ENCODE measurements around the gene ATXN3L.

Gene ATXN3L

GRCh38 chrX:13277539-13277938 is 42.3 kb downstream of the ATXN3L start:
- Histone ChIP-seq H3K4me3 (ENCODE audit: low read depth, low read length) (no peak overlapping the region), H3K9me3 (ENCODE audit: severe bottlenecking) (no peaks in the 10 kb centered on the region), H3K27ac (no peak overlapping the region), H3K27me3 (ENCODE audit: insufficient read depth, low read depth, severe bottlenecking) (no peaks in the 10 kb centered on the region), H3K36me3 (no peaks in the 10 kb centered on the region)
- DNase-seq, result no peak
- no peak for TF ChIP-seq CTCF (IDR thresholded peaks at IDR 0.05; ENCODE audit: low read depth, low read length)

- H3K27me3 ChIP-seq (ENCODE audit: insufficient read depth, low read depth, severe bottlenecking), result no peaks in the 10 kb centered on the region
- H3K4me3 ChIP-seq (ENCODE audit: low read depth, low read length), result no peak overlapping the region
- no peaks in the 10 kb centered on the region for H3K36me3 ChIP-seq
- no peaks in the 10 kb centered on the region for H3K9me3 ChIP-seq (ENCODE audit: severe bottlenecking)
- TF ChIP-seq CTCF (IDR thresholded peaks at IDR 0.05; ENCODE audit: low read depth, low read length), result no peak
- H3K27ac ChIP-seq, result no peak overlapping the region
- DNase-seq, result no peak
These were observed 42.9 kb downstream of the ATXN3L start for GRCh38 chrX:13276991-13277390.

- Histone ChIP-seq H3K36me3 (no peaks in the 10 kb centered on the region), H3K4me3 (ENCODE audit: low read depth, low read length) (no peak overlapping the region), H3K27me3 (ENCODE audit: insufficient read depth, low read depth, severe bottlenecking) (no peaks in the 10 kb centered on the region), H3K27ac (no peak overlapping the region), H3K9me3 (ENCODE audit: severe bottlenecking) (no peaks in the 10 kb centered on the region)
- DNase-seq, result no peak
- TF ChIP-seq CTCF (IDR thresholded peaks at IDR 0.05; ENCODE audit: low read depth, low read length), result no peak
These were observed 44.8 kb downstream of the ATXN3L start for GRCh38 chrX:13275031-13275430.

- DNase-seq, result no peak
- TF ChIP-seq CTCF (IDR thresholded peaks at IDR 0.05; ENCODE audit: low read depth, low read length), result no peak
- Histone ChIP-seq H3K4me3 (ENCODE audit: low read depth, low read length) (no peak overlapping the region), H3K36me3 (no peaks in the 10 kb centered on the region), H3K27ac (no peak overlapping the region), H3K9me3 (ENCODE audit: severe bottlenecking) (no peaks in the 10 kb centered on the region), H3K27me3 (ENCODE audit: insufficient read depth, low read depth, severe bottlenecking) (no peaks in the 10 kb centered on the region)
These were observed 47.4 kb downstream of the ATXN3L start for GRCh38 chrX:13272426-13272825.

- Histone ChIP-seq H3K36me3 (no peaks in the 10 kb centered on the region), H3K27me3 (ENCODE audit: insufficient read depth, low read depth, severe bottlenecking) (no peaks in the 10 kb centered on the region), H3K9me3 (ENCODE audit: severe bottlenecking) (no peaks in the 10 kb centered on the region), H3K4me3 (ENCODE audit: low read depth, low read length) (no peak overlapping the region), H3K27ac (no peak overlapping the region)
- DNase-seq, result no peak
- no peak for TF ChIP-seq CTCF (IDR thresholded peaks at IDR 0.05; ENCODE audit: low read depth, low read length)
These were observed 48.3 kb downstream of the ATXN3L start for GRCh38 chrX:13271511-13271910.

GRCh38 chrX:13270360-13270759 is 49.5 kb downstream of the ATXN3L start:
- no peaks in the 10 kb centered on the region for H3K36me3 ChIP-seq
- H3K27ac ChIP-seq, result no peak overlapping the region
- H3K27me3 ChIP-seq (ENCODE audit: insufficient read depth, low read depth, severe bottlenecking), result no peaks in the 10 kb centered on the region
- no peak for TF ChIP-seq CTCF (IDR thresholded peaks at IDR 0.05; ENCODE audit: low read depth, low read length)
- H3K4me3 ChIP-seq (ENCODE audit: low read depth, low read length), result no peak overlapping the region
- H3K9me3 ChIP-seq (ENCODE audit: severe bottlenecking), result no peaks in the 10 kb centered on the region
- DNase-seq, result no peak

Measured in WERI-Rb-1 (cell line).